GM21717 (cell line): Measurements from ENCODE around the gene GPR161.
"Not testable (repeated sequence)": the region's sequence is repeated elsewhere in the genome, so short reads cannot be mapped to it uniquely, and the experiment has no call there.

Experiments
- ATAC-seq: cut with Tn5 transposase; IDR thresholded peaks from one replicate; pipeline ENCODE4 v1.9.1; 2021; ENCODE audit warnings: mild to moderate bottlenecking, moderate library complexity; ENCODE audit not compliant: unreplicated experiment

The GPR161 gene, protein sequence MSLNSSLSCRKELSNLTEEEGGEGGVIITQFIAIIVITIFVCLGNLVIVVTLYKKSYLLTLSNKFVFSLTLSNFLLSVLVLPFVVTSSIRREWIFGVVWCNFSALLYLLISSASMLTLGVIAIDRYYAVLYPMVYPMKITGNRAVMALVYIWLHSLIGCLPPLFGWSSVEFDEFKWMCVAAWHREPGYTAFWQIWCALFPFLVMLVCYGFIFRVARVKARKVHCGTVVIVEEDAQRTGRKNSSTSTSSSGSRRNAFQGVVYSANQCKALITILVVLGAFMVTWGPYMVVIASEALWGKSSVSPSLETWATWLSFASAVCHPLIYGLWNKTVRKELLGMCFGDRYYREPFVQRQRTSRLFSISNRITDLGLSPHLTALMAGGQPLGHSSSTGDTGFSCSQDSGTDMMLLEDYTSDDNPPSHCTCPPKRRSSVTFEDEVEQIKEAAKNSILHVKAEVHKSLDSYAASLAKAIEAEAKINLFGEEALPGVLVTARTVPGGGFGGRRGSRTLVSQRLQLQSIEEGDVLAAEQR

DNA sequence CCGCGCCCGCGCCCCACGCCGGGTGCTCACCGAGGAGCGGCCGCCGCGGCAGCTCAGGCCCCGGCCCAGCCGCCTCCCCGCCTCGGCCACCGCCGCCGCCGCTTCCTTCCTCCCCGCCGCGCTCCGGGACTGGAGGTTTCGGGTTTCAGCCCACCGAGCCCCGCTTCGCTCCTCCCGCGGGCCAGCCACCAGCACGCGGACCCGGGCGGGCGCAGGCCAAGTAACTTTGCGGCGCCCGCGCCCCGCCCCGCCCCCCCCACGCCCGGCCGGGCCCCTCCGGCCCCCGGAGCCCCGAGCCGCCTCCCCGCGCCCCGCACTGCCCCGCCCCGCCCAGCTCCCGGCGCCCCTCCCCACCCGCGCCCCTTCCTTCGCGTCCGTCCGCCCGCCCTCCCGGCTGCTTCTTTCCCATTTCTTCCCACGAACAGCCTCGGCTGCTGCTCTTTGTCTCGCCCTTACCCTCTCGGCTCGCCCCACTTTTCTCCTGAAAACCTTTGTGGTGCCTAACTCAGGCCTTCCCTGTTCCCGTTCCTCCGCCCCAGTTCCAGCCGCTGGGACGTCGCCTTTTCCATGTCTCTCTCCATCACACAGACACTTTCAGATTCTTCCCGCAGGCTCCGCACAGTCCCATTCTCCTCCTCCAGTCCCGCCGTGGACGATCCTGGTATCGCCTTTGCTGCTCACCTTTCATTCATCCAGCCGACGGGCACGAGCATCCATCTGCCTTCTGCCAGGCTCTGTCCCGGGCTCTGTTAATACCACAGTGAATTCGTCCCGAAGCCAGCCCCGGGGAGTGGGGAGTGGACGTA is at the start of gene GPR161:
GPR161 (minus strand) TSS at position 222 of the 806 bp plus-strand sequence. CDS start 32,080 bp downstream, outside the sequence.
- ATAC-seq = no peak

DNA sequence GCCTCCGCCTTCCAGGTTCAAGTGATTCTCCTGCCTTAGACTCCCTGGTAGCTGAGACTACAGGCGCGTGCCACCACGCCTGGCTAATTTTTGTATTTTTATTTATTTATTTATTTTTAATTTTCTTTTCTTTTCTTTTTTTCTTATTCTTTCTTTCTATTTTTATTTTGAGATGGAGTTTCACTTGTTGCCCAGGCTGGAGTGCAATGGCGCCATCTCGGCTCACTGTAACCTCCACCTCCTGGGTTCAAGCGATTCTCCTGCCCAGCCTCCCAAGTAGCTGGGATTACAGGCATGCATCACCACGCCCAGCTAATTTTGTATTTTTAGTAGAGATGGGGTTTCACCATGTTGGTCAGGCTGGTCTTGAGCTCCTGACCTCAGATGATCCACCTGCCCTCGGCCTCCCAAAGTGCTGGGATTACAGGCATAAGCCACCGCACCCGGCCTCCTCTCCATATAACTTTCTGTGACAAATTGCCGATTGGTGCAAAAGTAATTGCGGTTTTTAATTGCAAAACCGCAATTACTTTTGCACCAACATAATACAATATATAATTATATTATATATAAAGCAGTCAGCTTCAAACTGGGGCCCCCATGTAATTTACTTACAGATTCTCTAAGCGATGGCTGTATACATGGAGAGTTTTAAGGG is 44.5 kb upstream of the GPR161 start:
- ATAC-seq = not testable (repeated sequence)

DNA sequence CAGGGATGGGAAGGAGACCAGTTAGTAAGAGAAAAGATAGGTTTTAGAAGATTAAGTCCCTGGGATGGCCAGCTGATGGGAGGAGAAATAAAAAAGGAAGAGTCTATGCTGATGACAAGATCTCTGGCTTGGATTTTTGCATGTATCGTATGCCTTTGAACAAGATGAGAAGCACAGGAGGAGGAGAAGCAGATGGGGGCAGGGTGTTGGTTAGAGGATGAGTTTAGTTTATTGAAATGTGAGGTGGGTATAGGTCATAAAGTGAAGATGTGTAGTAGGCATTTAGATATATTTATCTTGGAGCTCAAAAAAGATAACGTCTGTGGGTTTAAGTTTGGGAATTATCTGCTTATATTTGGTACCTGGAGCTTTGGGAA is 43.4 kb upstream of the GPR161 start:
- no peak for ATAC-seq

DNA sequence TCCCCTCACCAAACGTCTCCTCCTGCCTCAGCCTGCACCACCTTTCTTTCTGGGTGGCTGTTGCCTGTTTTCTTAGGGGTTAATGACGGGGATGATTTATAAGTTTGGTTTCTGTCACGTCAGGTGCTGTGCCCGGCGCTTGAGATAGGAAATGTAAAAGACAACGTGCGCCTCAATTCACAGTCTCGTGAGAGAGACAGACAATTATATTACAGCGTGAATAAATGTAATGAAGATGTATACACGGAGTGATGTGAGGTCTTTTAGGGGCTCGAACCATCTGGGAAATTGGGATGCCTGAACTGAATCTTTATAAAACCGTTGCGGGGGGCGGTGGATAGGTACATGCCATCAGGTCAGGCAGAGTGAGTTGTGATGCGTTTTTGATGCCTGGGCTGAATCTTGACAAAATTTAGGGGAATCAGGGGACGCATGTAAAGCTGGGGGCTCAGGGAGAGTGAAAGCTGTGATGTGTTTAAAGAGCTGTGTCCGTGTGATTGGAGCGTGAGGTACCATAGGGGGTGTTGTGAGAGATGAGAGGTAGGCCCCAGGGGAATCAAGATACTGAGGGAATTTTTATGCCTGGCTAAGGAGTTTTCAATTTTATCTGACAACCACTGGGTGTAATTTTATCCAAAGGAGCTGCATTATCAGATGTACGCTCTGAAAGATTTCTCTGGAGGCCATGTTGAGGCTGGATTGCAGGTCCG is 42.9 kb upstream of the GPR161 start:
- no peak for ATAC-seq

DNA sequence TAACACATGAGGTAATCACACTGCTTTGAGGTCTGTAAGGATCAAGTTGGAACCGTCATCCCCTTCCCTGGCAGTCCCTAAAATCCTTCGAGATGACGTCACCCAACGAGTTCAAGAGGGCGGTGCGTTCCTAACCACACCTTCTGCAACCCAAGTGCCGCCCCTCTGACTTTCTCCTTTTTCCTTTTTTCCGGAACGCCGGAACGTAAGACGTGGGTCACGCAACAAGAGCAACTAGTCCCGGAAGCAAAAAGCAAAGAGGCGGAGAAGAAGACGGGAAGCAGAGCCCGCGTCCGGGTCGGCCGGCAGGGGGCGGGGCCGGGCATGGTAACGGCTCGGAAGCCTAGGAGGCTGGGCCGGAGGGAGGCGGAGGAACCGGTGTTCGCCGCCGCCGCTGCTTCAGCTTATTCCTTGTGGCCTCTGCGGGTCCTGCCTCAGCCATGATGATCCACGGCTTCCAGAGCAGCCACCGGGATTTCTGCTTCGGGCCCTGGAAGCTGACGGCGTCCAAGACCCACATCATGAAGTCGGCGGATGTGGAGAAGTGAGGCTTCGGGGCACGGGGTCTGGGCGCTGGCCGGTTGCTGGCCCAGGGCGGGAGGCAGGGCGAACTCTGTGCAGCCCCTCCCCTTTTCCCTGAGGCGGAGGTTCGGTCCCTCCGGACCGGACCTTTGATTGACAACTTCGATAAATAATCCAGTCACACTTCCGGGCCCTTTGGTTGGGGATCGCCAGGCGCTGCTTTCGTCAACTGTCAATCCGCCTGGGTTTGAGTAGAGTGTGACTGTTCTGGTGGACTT is 42.1 kb upstream of the GPR161 start, which contains the start of gene TIPRL:
TIPRL (plus strand) TSS at position 325 of the 800 bp plus-strand sequence; CDS start at position 441, 116 bp downstream.
- peak; percentile 93 for ATAC-seq

DNA sequence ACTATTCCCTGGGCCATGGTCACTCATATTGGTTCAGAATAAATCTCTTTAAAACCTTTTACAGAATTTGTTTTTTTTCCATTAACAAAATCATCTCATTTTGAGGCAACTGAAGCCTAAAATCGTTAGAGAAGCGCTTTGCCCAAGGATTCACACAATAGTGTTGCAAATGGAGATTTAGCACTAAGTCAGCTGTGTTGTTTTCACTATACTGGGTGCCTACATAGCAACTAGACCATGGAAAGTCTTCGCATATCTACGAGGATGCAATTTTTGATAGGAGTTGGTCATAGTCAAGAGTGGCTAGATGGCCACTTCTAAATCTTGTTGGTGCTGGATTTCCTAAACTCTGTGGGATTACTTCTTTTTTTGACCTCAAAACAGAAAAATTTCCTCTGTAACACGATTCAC is 41.5 kb upstream of the GPR161 start:
- ATAC-seq = peak; percentile 7

DNA sequence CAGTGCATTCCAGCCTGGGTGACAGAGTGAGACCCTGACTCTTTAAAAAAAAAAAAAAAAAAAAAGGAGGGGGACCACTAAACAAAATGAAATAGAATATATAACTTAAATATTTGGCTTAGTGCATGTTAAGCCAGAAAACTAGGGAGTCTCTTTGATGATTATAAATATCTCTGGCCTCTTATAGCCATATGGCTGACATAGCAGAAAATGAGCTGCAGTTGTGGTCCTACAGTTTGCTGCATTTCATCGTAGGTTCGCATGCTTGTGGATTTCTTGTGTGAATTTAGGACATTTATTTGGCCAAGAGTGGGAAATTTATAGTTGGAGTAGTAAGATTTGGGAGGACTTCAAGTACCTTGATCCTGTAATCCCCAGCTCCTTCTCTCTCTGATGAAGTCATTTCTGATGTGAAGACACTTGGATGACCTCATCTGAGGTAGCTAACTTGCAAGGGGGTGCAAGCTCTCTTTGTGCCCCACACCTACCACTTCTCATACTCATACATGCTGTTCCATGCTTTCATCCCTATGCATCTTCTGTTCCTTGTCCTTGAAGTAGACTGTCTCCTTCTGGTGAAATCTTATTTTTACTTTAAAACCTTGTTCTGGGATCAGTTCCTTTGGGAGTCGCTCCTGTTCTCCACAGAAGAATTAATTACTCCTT is 35.7 kb upstream of the GPR161 start:
- ATAC-seq = no peak

DNA sequence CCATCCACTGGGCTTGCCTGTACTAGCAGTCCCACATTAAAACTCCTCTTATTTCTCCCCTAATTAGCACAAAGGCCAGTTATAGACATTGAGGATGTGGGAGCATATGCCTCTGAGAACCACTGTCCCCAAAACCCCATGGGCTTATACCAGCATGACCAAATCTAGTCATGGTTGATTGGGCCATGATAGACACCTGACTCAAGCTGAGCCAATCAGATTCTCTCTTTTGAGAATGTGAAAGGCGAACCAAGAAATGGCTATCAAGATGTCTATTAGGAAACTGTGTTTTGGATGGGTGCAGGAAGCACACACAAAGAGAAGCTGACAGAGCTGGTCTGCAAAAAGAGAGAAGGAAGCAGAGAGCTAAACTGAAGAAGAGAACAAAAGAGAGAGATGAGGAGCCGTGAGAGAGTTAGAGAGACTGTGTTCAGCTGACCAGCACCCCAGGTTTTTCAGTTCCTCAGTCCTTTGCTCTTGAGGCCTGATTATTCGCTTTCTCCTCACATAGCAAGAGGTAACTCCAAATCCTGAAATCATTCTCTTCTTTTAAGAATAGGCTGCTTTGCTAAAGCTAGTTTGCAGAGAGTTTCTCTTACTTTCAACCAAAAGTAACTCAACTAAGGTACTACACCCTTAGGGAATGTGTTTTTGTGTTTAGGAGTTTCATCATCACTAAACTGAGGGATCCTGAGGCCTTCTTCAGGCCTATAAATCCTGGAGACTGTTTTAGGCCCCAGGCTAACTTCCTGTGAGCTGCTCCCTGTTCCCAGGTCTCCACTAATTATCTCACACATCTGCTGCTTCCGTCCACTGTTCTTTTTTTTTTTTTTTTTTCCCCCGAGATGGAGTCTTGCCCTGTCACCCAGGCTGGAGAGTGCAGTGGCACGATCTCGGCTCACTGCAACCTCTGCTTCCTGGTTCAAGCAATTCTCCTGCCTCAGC is 34.1 kb upstream of the GPR161 start:
- no peak for ATAC-seq

DNA sequence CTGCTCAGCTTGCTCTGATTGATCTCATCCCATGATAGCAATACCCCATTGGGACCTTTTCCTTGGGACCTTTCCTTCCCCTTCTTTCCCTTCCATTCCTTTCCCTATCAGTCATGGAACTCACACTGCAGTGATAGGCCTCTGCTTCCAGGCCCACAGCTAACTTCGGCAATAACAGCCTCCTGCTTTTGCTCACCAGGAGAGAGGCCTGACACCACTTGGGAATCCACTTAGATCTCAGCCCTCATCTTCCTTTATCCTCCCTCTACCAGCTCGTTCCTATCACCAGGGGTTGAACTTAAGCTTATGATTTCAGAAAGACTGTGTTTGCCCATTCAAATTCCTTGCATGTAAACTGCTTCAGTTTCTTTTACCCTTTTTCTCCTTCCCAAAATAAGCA is 31.1 kb upstream of the GPR161 start:
- ATAC-seq = no peak

DNA sequence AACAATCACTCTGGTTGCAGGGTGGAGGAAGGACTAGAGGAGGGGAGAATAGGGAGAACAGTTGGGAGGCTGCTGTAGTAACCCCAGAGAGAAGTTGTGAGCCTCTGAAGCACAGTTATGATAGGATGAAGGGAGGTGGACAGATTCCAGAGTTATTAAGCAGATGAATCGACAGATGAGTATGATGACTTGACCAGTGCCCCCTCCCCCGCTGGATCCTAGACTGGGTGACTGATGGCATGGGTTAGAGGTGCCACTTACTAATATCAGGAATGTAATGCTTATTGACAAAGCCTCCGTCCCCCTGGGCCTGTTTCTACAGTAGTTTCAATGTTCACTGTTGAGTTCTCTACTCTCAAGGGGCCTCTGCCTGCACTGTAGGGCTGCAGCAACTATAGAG is 28.0 kb upstream of the GPR161 start:
- no peak for ATAC-seq

DNA sequence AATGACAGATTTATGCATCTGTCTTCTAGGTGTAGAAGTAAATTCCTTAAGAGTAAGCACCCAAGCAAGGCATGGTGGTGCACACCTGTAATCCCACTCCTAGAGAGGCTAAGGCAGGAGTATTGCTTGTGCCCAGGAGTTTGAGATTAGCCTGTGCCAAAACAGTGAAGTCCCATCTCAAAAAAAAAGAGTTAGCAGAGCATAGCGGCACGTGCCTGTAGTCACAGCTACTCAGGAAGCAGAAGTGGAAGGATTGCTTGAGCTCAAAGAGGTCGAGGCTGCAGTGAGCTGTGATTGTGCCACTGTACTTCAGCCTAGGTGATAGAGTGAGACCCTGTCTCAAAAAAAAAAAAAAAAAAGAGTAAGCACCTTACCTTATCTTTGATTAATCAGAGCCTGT is 26.9 kb upstream of the GPR161 start:
- ATAC-seq = no peak

DNA sequence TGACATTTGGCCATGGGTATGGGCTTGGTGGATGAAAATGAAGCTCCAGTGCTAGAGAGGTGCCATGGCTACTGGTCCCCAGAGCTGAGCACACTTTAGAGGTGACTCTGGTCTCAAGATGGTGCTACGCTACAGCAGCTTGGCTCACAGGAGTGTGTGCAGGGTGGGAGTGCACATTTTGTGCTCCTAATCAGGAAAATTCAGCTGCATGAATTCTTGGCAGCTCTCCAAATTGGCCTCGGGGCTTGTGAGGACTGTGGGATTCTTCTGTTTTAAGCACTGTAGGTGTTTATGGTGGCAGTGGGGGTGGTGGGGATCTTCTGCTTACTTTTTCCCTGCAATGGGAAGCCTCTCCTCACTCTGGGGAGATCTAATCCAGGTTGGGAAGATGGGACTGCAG is 24.7 kb upstream of the GPR161 start:
- ATAC-seq = no peak

DNA sequence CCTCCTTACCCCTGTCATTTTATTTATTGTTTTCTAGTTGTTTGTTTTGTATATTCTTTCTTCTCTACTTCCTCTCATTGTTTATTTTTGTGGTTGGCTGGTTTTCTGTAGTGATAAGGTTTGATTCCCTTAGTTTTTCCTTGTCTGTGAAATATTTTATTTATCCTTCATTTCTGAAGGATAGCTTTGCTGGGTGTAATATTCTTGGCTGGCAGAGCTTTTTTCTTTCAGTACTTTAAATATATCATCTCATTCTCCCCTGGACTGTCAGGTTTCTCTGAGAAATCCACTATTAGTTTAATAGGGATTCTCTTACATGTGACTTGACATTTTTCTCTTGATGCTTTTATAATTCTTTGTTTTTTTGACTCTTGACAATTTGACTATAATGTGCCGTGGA is 23.2 kb upstream of the GPR161 start:
- ATAC-seq = no peak

DNA sequence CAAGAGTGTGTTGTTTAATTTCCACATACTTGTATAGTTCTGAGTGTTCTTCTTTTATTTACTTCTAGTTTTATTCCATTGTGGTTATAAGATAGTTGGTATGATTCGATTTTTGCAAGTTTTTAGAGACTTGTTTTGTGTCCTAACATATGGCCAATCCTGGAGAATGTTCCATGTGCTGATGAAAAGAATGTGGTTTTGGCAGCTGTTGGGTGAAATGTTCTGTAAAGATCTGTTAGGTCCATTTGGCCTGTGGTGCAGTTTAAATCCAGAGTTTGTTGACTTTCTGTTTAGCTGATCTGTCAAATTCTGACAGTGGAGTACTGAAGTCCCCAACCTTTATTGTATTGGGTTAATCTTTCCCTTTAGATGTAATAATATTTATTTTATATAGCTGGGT is 22.5 kb upstream of the GPR161 start:
- ATAC-seq = no peak

DNA sequence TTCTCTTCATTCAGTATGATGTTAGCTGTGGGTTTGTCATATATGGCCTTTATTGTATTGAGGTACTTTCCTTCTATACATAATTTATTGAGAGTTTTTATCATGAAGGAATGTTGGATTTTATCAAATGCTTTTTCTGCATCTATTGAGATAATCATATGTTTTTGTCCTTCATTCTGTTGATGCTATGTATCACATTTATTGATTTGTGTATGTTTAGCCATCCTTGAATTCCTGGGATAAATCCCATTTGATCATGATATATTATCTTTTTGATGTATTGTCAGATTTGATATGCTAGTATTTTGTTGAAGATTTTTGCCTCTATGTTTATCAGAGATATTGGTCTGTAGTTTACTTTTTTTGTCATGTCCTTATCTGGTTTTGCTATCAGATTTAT is 20.9 kb upstream of the GPR161 start:
- no peak for ATAC-seq

DNA sequence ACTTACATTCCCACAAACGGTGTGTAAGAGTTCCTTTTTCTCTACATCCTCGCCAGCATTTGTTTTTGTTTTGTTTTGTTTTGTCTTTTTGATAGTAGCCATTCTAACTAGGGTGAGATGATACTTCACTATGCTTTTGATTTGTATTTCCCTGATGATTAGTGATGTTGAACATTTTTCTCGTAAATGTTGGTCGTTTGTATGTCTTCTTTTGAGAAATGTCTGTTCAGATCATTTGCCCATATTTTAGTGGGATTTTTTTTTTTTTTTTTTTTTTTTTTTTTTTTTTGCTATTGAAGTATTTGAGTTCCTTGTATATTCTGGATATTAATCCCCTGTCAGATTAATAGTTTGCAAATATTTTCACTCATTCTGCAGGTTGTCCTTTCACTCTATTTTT is 19.2 kb upstream of the GPR161 start:
- no peak for ATAC-seq

DNA sequence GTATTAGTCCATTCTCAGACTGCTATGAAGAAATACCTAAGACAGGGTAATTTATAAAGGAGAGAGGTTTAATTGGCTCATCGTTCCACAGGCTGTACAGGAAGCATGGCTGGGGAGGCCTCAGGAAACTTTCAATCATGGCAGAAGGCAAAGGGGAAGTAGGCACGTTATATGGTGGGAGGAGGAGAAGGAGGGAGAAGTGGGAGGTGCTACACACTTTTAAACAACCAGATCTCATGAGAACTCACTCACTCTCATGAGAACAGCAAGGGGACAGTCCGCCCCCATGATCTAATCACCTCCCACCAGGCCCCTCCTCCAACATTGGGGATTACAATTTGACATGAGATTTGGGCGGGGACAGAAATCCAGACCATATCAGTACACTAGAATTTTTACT is 18.0 kb upstream of the GPR161 start:
- ATAC-seq = not testable (repeated sequence)

DNA sequence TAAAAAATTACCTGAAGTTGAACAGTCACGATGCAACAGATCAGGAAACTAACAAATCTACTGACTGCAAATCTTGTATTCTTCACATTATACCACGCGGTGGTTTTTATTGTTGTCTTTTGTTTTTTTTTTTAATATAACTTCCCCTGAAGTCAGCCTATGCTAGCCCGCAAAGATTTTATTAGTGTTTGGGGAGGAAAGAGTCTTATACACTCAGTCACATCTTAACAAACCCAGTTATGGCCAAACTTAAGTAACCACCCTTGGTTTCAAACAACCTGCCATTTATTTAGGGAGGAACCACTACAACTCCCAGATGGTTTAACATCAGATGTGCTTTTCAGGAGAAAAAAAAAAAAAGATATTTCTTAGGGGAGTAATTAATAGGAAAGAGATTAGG is 15.2 kb upstream of the GPR161 start:
- no peak for ATAC-seq
